Neutrophil (primary cell): ENCODE data around the gene HIRIP3.
"Not testable (repeated sequence)": the region's sequence is repeated elsewhere in the genome, so short reads cannot be mapped to it uniquely, and the experiment has no call there.

ENCODE experiments used
- H3K27ac ChIP-seq: fragments of 200-600 bp; sonication (generic); 2 replicates; pipeline ENCODE4 v1.5.1; 2016; ENCODE audit warnings: mild to moderate bottlenecking, moderate library complexity
- H3K27me3 ChIP-seq: fragments of 200-600 bp; sonication (generic); 2 replicates; pipeline ENCODE4 v1.6.0; 2016; ENCODE audit warnings: mild to moderate bottlenecking
- H3K36me3 ChIP-seq: fragments of 200-600 bp; sonication (generic); 2 replicates; pipeline ENCODE4 v1.5.1; 2017
- H3K4me1 ChIP-seq, 2 experiments: fragments of 200-600 bp in 1 of 2; sonication (generic) in 1 of 2; 1 replicate in 1 of 2; 2 replicates in 1 of 2; pipeline versions ENCODE4 v1.5.1 to v1.6.1; 2013 to 2016; ENCODE audit warnings: low read depth in 1 of 2, low read length in 1 of 2, mild to moderate bottlenecking in 1 of 2, moderate library complexity in 1 of 2; ENCODE audit not compliant: control insufficient read depth in 1 of 2, insufficient read depth in 1 of 2
- H3K4me3 ChIP-seq, 2 experiments: fragments of 200-600 bp in 1 of 2; sonication (generic) in 1 of 2; 1 replicate in 1 of 2; 2 replicates in 1 of 2; pipeline ENCODE4 v1.5.1; 2013 to 2016; ENCODE audit warnings: low read depth in 1 of 2, low read length in 1 of 2, mild to moderate bottlenecking in 1 of 2, moderate library complexity in 1 of 2
- H3K9me3 ChIP-seq: fragments of 200-600 bp; sonication (generic); 2 replicates; pipeline ENCODE4 v1.5.1; 2016
- TF ChIP-seq, protein P1 (sequence below): fragments of 200-600 bp; sonication (generic); IDR thresholded peaks from 2 replicates; pipeline ENCODE4 v1.5.1; 2016; ENCODE audit warnings: antibody characterized with exemption

Gene HIRIP3, protein sequence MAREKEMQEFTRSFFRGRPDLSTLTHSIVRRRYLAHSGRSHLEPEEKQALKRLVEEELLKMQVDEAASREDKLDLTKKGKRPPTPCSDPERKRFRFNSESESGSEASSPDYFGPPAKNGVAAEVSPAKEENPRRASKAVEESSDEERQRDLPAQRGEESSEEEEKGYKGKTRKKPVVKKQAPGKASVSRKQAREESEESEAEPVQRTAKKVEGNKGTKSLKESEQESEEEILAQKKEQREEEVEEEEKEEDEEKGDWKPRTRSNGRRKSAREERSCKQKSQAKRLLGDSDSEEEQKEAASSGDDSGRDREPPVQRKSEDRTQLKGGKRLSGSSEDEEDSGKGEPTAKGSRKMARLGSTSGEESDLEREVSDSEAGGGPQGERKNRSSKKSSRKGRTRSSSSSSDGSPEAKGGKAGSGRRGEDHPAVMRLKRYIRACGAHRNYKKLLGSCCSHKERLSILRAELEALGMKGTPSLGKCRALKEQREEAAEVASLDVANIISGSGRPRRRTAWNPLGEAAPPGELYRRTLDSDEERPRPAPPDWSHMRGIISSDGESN

DNA sequence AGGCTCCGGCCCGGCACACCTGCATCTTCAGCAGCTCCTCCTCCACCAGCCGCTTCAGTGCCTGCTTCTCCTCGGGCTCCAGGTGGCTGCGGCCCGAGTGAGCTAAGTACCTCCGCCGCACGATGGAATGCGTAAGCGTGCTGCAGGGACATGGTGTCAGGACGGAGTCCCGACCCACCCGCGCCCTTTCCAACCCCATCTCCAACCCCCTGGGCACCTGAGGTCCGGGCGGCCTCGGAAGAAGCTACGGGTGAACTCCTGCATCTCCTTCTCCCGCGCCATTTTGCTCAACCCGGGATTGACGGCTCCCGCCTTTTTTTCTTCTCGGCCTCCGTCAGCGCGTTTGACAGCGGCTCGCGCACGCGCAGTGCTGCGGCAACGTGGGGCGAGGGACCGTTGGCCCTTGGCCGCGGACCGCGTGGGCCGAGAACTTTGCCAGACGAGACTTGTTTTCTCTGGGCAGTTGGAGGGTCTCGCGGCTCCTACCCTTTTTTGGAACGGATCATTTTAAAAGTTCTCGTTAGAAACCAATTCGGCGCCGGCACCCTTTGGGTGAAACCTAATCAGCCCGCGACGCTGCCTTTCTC is at the start of gene HIRIP3:
HIRIP3 (minus strand) TSS at position 294 of the 587 bp plus-strand sequence; CDS start at position 282, 12 bp downstream.
- Histone ChIP-seq H3K9me3 (no peaks in the 10 kb centered on the region), H3K4me1 (peaks cover 19 to 25% of the 10 kb centered on the region in 2 experiments), H3K27ac (peak within 1 kb of the TSS; percentile 80), H3K27me3 (no peaks in the 10 kb centered on the region), H3K4me3 (peak within 1 kb of the TSS; percentile 100), H3K36me3 (peaks cover 45% of the 10 kb centered on the region)
- TF ChIP-seq, protein P1, sequence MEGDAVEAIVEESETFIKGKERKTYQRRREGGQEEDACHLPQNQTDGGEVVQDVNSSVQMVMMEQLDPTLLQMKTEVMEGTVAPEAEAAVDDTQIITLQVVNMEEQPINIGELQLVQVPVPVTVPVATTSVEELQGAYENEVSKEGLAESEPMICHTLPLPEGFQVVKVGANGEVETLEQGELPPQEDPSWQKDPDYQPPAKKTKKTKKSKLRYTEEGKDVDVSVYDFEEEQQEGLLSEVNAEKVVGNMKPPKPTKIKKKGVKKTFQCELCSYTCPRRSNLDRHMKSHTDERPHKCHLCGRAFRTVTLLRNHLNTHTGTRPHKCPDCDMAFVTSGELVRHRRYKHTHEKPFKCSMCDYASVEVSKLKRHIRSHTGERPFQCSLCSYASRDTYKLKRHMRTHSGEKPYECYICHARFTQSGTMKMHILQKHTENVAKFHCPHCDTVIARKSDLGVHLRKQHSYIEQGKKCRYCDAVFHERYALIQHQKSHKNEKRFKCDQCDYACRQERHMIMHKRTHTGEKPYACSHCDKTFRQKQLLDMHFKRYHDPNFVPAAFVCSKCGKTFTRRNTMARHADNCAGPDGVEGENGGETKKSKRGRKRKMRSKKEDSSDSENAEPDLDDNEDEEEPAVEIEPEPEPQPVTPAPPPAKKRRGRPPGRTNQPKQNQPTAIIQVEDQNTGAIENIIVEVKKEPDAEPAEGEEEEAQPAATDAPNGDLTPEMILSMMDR = no peak

DNA sequence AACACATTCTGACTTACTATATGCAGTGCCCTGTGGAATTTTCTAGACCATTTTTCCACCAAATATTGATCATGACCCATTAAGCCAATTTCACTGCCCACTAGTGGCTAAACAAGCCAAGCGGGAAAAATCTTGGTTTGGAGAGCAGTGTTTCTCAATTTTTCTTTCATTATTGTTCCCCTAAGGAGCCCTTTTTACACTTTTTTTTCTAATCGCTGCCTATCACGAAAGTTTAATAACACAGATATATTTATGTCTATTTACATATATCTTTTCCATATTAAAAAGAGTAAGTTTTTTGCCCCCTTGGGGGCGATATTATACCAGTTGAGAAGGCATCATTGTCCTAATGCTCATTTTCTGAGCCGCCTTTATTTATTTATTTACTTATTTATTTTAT is 46.4 kb upstream of the HIRIP3 start:
- Histone ChIP-seq H3K4me1 (no peaks in the 10 kb centered on the region), H3K27me3 (peaks cover 10% of the 10 kb centered on the region), H3K4me3 (no peak overlapping the region), H3K36me3 (no peaks in the 10 kb centered on the region), H3K27ac (no peak overlapping the region), H3K9me3 (no peaks in the 10 kb centered on the region)
- TF ChIP-seq, protein P1 = no peak

DNA sequence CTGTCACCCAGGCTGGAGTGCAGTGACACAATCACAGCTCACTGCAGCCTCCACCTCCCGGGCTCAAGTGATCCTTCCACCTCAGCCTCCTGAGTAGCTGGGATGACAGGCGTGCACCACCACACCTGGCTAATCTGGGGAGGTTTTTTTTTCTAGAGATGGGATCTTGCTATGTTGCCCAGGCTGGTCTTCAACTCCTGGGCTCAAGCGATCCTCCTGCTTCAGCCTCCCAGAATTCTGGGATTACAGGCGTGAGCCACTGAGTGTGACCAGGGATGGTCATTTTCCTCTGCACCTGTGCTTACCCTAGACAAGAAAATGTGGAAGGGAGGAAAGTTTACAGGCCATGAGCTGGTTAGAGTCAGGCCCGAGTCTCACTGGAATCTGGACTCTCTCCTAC is 45.3 kb upstream of the HIRIP3 start:
- H3K4me1 ChIP-seq, H3K36me3 ChIP-seq, H3K4me3 ChIP-seq, H3K27ac ChIP-seq, H3K9me3 ChIP-seq: not testable (repeated sequence)
- H3K27me3 ChIP-seq = peaks cover 19% of the 10 kb centered on the region

DNA sequence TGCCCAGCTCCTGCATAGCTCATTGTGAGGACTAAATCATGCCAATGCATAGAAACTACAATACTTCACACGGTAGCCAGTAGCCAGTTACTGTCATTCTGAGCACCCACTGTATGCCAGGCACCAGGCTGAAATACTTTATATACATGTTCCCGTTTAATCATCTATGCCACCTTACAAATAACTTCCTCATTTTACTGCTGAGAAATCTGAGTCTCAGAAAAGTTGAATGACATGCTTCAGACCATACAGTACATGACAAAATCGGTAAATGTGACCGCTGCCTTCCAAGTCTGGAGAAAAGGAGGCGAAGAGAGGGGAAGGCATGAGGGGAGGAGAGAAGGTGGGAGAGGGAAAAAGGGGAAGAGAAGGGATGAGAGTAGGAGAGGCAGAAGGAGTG is 44.8 kb upstream of the HIRIP3 start:
- H3K36me3 ChIP-seq = no peaks in the 10 kb centered on the region
- peaks cover 22% of the 10 kb centered on the region for H3K27me3 ChIP-seq
- TF ChIP-seq, protein P1 = no peak
- H3K4me1 ChIP-seq = no peaks in the 10 kb centered on the region
- H3K4me3 ChIP-seq = no peak overlapping the region
- H3K27ac ChIP-seq = no peak overlapping the region
- H3K9me3 ChIP-seq = no peaks in the 10 kb centered on the region

DNA sequence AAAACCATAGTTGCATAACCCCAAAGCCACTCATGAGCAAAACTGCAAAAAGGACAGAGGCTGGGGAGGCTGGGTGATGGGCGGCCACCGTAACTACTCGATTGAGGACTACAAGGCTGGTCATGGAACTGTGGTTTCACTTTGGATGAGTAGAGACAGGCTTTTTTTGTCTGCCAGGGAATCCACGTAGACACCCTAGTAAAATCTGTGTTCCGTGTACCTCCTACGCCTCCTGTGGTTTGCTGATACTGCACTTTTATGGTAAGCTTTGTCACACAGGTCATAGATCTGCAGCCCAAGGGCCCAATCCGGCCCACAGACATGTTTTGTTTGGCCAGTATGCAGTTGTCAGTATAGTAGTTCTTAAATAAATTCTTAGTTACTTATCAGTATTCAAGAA is 37.9 kb upstream of the HIRIP3 start:
- no peaks in the 10 kb centered on the region for H3K36me3 ChIP-seq
- peaks cover 78% of the 10 kb centered on the region for H3K27me3 ChIP-seq

More for the DNA sequence above, 37.9 kb upstream of the HIRIP3 start:
- TF ChIP-seq, protein P1 = no peak
- Histone ChIP-seq H3K9me3 (no peaks in the 10 kb centered on the region), H3K4me3 (no peak overlapping the region), H3K27ac (no peak overlapping the region), H3K4me1 (peaks cover 0 to 6% of the 10 kb centered on the region in 2 experiments)
